Measurements from ENCODE around the gene CRHR1.
"Not testable (repeated sequence)": the region's sequence is repeated elsewhere in the genome, so short reads cannot be mapped to it uniquely, and the experiment has no call there.

Gene CRHR1

DNA sequence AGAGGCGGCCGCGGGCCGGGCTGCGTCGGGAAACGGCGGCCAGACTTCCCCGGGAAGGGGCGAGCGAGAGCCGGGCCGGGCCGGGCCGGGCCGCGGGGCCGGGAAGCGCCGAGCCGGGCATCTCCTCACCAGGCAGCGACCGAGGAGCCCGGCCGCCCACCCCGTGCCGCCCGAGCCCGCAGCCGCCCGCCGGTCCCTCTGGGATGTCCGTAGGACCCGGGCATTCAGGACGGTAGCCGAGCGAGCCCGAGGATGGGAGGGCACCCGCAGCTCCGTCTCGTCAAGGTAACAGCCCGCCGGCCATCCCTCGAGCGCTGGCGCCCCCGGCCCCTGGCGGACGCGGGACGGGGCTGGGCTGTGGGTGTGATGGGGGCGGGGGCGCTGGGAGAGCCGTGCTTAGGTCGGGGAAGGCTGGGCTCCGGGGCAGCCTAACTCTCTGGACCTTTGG is at the start of gene CRHR1:
CRHR1 (plus strand) TSS at position 28 of the 448 bp plus-strand sequence; CDS start at position 253, 225 bp downstream.
- Histone ChIP-seq H3K36me3 (ENCODE audit: insufficient read depth, low read depth, low read length) (no peaks in the 10 kb centered on the region), H3K27me3 (ENCODE audit: insufficient read depth, low read length) (peaks cover 81% of the 10 kb centered on the region), H3K4me3 (ENCODE audit: low read length) (peak within 1 kb of the TSS; percentile 80), H3K9ac (ENCODE audit: low read depth, low read length) (peak within 1 kb of the TSS; percentile 37; the same call in 1 of the 2 replicates), H3K27ac (ENCODE audit: low read length) (no peak within 1 kb of the TSS), H3K9me3 (ENCODE audit: insufficient read depth, low read depth, low read length) (no peaks in the 10 kb centered on the region; the same call in 1 of the 2 replicates), H3K4me1 (ENCODE audit: insufficient read depth, low read length) (peaks cover 5% of the 10 kb centered on the region; the same call in 1 of the 2 replicates)

DNA sequence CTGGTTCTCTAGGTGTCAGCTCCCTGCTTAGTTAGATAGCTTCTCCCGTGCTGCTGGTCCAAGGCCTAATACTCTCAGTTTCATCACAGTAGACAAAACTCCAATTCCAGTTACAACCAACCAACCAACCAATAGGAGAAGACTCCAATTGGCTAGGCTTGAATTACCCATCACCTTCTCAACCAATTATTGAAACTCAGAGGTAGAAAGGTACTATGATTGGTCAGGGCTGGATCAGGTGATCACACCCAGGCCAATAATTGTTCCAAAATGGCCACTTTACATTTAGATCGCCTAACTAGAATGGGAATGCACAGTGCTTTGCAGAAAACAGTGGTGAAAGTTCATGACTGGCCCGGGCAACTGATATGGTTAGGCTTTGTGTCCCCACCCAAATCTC is 49.5 kb upstream of the CRHR1 start:
- peaks cover 25% of the 10 kb centered on the region for H3K27me3 ChIP-seq (ENCODE audit: insufficient read depth, low read length)
- H3K4me1 ChIP-seq (ENCODE audit: insufficient read depth, low read length): no peaks in the 10 kb centered on the region

GRCh38 chr17:45735488-45735887 is 48.6 kb upstream of the CRHR1 start:
- H3K9ac ChIP-seq (ENCODE audit: low read depth, low read length): no peak overlapping the region
- H3K4me1 ChIP-seq (ENCODE audit: insufficient read depth, low read length): no peaks in the 10 kb centered on the region
- H3K9me3 ChIP-seq (ENCODE audit: insufficient read depth, low read depth, low read length): peaks cover 4% of the 10 kb centered on the region; the same call in 1 of the 2 replicates
- H3K27me3 ChIP-seq (ENCODE audit: insufficient read depth, low read length): peaks cover 25% of the 10 kb centered on the region
- H3K36me3 ChIP-seq (ENCODE audit: insufficient read depth, low read depth, low read length): no peaks in the 10 kb centered on the region
- H3K4me3 ChIP-seq (ENCODE audit: low read length): no peak overlapping the region
- no peak overlapping the region for H3K27ac ChIP-seq (ENCODE audit: low read length)

More for the DNA sequence above, 49.5 kb upstream of the CRHR1 start:
- H3K9ac ChIP-seq (ENCODE audit: low read depth, low read length): no peak overlapping the region
- no peak overlapping the region for H3K4me3 ChIP-seq (ENCODE audit: low read length)
- no peak overlapping the region for H3K27ac ChIP-seq (ENCODE audit: low read length)
- no peaks in the 10 kb centered on the region for H3K36me3 ChIP-seq (ENCODE audit: insufficient read depth, low read depth, low read length)
- H3K9me3 ChIP-seq (ENCODE audit: insufficient read depth, low read depth, low read length): peaks cover 4% of the 10 kb centered on the region; the same call in 1 of the 2 replicates

DNA sequence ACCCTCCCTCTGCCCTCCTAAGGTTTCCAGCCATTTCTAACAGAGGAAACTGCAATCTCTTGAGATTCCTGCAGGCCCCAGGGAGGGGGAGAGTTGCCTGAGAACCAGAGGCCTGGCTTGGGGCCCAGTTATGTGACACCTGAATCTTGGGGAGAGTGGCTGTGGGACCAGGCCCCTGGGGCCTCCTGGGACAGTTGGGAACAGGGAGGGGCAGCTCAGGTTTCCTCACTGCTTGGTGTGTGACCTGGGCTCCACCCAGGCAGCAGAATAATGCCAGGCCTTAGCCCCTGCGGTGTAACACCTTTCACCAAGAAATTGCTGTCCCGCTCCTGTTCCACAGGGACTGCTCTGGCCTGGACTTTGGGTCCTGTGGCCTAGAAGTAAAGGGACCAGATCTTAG is 44.3 kb upstream of the CRHR1 start:
- Histone ChIP-seq H3K4me1 (ENCODE audit: insufficient read depth, low read length) (no peaks in the 10 kb centered on the region), H3K27ac (ENCODE audit: low read length) (no peak overlapping the region), H3K9me3 (ENCODE audit: insufficient read depth, low read depth, low read length) (no peaks in the 10 kb centered on the region), H3K36me3 (ENCODE audit: insufficient read depth, low read depth, low read length) (no peaks in the 10 kb centered on the region), H3K4me3 (ENCODE audit: low read length) (no peak overlapping the region), H3K9ac (ENCODE audit: low read depth, low read length) (no peak overlapping the region), H3K27me3 (ENCODE audit: insufficient read depth, low read length) (peaks cover 62% of the 10 kb centered on the region)

DNA sequence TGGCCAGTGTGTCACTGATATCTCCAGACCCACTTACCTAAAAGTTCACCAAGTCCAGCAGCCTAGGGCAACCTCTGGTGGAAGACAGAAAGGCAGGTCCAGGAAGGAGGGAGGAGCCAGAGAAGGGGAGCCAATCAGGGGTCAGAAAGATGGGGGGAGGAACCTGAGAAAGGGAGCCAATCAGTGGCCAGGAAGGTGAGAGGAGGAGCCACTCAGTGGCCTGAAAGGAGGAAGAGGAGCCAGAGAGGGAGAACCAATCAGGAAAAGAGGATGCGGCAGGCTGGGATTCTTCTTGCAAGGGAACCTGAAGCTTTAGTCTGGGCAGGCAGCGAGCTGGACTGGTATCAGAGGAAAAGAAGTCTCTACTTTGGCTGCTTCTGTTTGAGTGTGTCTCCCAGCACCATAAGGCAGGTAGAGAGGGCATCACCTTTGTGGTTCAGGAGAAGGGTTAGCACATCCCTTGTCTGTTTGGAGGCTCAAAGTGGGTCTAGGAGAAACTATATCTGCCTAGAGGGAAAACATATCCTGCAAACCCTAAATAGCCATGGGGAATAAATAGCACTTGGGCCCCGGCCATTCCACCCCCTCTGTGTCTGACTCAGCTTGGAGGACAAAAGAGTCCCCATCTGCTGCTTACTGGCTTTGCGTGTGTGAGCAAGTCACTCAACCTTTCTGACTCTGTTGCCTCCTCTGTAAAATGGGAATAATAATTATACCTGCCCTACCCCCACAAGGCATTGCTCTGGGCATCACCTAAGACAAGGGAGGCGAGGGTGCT is 43.4 kb upstream of the CRHR1 start:
- Histone ChIP-seq H3K4me1 (ENCODE audit: insufficient read depth, low read length) (0 out of 2 replicates have a peak, but pooled peaks cover 3% of the 10 kb centered on the region), H3K9me3 (ENCODE audit: insufficient read depth, low read depth, low read length) (no peaks in the 10 kb centered on the region), H3K27me3 (ENCODE audit: insufficient read depth, low read length) (peaks cover 68% of the 10 kb centered on the region), H3K9ac (ENCODE audit: low read depth, low read length) (no peak overlapping the region), H3K36me3 (ENCODE audit: insufficient read depth, low read depth, low read length) (no peaks in the 10 kb centered on the region), H3K4me3 (ENCODE audit: low read length) (peak overlapping the region; percentile 55), H3K27ac (ENCODE audit: low read length) (no peak overlapping the region)

GRCh38 chr17:45742251-45742650 is 41.9 kb upstream of the CRHR1 start:
- Histone ChIP-seq H3K4me3 (ENCODE audit: low read length) (no peak overlapping the region), H3K9me3 (ENCODE audit: insufficient read depth, low read depth, low read length) (no peaks in the 10 kb centered on the region), H3K36me3 (ENCODE audit: insufficient read depth, low read depth, low read length) (no peaks in the 10 kb centered on the region), H3K9ac (ENCODE audit: low read depth, low read length) (no peak overlapping the region), H3K27me3 (ENCODE audit: insufficient read depth, low read length) (peaks cover 72% of the 10 kb centered on the region), H3K27ac (ENCODE audit: low read length) (no peak overlapping the region), H3K4me1 (ENCODE audit: insufficient read depth, low read length) (0 out of 2 replicates have a peak, but pooled peaks cover 6% of the 10 kb centered on the region)

DNA sequence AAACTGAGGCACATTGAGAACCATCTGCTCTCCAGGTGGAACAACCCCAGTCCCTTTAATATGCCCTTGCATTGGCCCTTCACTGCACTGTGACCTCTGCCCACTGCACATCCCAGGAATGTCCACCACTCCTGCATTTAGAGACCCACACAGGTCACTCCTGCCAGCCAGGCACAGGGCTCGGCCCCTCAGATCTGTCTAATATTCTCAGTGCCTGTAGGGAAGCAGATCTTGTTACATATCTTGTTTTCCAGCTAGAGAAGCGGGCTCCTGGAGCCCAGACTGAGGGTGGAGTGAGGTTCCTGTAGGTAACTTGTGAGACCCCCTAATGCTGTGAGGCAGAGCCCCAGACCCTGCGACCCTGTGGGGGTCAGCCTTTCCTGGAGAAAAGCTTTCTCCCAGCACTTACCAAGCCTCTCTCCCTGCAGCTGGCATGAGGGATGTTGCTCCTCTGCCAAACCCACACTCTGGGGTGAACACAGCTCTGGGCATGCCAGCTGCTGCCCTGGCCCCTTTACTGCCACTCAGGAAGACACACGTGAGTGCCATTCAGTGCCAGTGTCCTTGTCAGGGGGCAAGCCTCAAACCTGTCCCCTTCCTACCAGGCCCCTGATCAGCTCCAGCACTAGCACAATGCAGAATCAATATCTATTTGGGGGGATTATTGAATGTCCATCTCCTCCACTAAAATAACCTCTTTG is 40.3 kb upstream of the CRHR1 start:
- Histone ChIP-seq H3K4me3 (ENCODE audit: low read length) (no peak overlapping the region), H3K9ac (ENCODE audit: low read depth, low read length) (no peak overlapping the region), H3K36me3 (ENCODE audit: insufficient read depth, low read depth, low read length) (no peaks in the 10 kb centered on the region), H3K4me1 (ENCODE audit: insufficient read depth, low read length) (0 out of 2 replicates have a peak, but pooled peaks cover 6% of the 10 kb centered on the region), H3K9me3 (ENCODE audit: insufficient read depth, low read depth, low read length) (no peaks in the 10 kb centered on the region), H3K27ac (ENCODE audit: low read length) (no peak overlapping the region), H3K27me3 (ENCODE audit: insufficient read depth, low read length) (peaks cover 78% of the 10 kb centered on the region)

DNA sequence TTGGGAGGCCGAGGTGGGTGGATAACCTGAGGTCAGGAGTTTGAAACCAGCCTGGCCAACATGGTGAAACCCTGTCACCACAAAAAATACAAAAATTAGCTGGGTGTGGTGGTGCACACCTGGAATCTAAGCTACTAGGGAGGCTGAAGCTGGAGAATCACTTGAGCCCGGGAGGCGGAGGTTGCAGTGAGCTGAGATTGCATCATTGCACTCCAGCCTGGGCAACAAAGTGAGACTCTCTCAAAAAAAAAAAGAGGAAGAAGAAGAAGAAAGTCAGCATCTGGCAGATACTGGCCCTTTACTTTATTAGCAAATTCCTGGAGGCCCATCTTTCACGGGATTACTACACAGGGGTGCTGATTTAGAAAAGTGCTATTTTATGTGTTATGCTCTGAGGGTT is 39.3 kb upstream of the CRHR1 start:
- not testable (repeated sequence) for H3K9ac ChIP-seq (ENCODE audit: low read depth, low read length); H3K9me3 ChIP-seq (ENCODE audit: insufficient read depth, low read depth, low read length); H3K4me3 ChIP-seq (ENCODE audit: low read length); H3K36me3 ChIP-seq (ENCODE audit: insufficient read depth, low read depth, low read length); H3K4me1 ChIP-seq (ENCODE audit: insufficient read depth, low read length); H3K27ac ChIP-seq (ENCODE audit: low read length)
- peaks cover 88% of the 10 kb centered on the region for H3K27me3 ChIP-seq (ENCODE audit: insufficient read depth, low read length)

DNA sequence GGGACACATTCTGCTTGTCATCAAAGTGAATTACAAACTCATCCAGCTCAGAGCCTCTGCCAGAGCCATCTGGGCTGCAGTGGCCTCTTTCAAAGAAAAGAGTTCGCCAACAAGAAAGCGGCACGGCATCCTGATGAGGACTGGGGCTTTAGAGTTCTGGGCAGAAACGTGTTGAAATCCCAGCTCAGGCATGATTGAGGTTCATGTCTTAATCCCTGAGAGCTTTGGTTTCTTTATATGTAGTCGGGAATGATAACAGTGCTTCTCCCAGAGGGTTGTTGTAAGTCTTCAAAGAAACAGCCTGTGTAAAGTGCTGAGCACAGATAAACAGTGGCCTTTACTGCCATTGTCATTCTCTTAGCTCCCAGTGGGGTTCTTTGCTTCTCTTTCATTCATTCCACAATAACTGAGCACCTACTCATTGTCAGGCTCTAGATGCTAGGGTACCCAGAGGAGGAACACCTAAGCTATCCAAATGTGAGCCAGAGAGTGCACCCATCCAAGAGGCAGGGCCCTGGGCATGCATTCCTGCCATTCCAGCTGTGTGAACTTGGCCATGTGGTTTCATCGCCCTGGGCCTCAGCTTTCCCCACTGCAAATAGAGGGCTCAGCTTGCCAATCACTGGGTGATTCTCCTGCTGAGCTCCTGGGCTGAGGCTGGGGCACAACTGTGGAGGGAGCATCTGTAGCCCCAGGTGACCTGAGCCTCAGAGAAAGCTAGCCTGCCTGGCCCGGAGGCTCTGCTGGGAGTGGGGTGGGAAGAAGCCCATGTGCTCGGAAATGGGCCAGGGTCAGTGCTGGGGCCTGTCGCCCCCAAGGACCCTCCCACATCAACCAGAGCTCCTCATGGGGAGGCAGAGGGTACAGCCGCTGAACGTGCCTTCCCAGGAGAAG is 38.3 kb upstream of the CRHR1 start:
- Histone ChIP-seq H3K9ac (ENCODE audit: low read depth, low read length) (no peak overlapping the region; the same call in 1 of the 2 replicates), H3K27me3 (ENCODE audit: insufficient read depth, low read length) (peaks cover 98% of the 10 kb centered on the region), H3K27ac (ENCODE audit: low read length) (no peak overlapping the region)

DNA sequence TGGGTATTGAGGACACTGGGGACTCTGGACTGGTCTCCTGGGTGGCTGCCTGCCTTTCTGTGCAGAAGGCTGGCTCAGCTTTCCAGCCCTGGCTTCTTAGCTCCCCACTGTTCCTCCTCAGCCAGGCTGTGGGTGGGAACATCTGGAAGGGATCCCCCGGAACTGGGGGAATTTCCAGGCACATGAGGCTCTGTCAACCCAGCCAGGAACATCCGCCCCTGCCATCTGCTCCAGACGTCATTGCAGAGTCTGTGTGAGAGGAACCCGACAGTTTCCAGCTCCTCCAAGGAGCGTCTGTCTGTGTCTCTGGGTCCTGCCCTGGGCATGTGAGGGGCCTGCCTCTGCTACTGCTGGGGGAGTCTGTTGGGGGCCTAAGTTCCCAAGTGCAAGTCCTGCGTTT is 36.2 kb upstream of the CRHR1 start:
- Histone ChIP-seq H3K4me1 (ENCODE audit: insufficient read depth, low read length) (0 out of 2 replicates have a peak, but pooled peaks cover 6% of the 10 kb centered on the region), H3K4me3 (ENCODE audit: low read length) (no peak overlapping the region), H3K9ac (ENCODE audit: low read depth, low read length) (no peak overlapping the region), H3K27me3 (ENCODE audit: insufficient read depth, low read length) (peaks cover 95% of the 10 kb centered on the region), H3K9me3 (ENCODE audit: insufficient read depth, low read depth, low read length) (no peaks in the 10 kb centered on the region), H3K36me3 (ENCODE audit: insufficient read depth, low read depth, low read length) (no peaks in the 10 kb centered on the region), H3K27ac (ENCODE audit: low read length) (no peak overlapping the region)

More for the DNA sequence above, 38.3 kb upstream of the CRHR1 start:
- Histone ChIP-seq H3K36me3 (ENCODE audit: insufficient read depth, low read depth, low read length) (no peaks in the 10 kb centered on the region), H3K4me1 (ENCODE audit: insufficient read depth, low read length) (0 out of 2 replicates have a peak, but pooled peaks cover 6% of the 10 kb centered on the region), H3K9me3 (ENCODE audit: insufficient read depth, low read depth, low read length) (no peaks in the 10 kb centered on the region), H3K4me3 (ENCODE audit: low read length) (no peak overlapping the region)

DNA sequence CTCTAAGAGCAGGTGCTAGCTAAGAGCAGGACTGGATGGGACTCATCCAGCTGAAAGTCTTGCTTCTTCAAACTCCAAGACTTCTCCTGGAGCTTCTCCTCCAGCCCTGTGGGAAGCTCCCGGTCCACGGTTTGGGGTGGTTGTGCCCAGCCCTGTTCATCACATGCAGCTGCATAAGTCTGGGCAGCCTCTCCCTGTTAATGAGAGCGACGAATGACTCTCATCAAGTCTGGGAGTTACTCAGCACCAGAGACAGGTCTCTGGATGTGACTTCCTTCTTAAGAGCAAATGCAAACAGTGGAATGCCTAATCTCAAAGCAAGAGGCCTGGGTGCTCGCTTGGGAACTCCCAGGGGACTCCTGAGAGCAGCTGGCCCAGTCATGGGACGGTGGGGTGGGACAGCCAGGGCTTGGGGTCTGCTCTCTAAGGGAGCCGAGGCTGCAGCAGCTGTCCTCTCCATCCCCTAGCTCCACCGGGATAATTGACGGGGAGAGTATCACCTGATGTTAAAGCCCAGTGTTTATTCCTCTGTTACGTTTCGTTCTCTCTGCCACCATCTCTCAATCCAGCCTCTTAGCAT is 35.3 kb upstream of the CRHR1 start:
- Histone ChIP-seq H3K4me3 (ENCODE audit: low read length) (no peak overlapping the region), H3K4me1 (ENCODE audit: insufficient read depth, low read length) (0 out of 2 replicates have a peak, but pooled peaks cover 6% of the 10 kb centered on the region), H3K9ac (ENCODE audit: low read depth, low read length) (no peak overlapping the region), H3K36me3 (ENCODE audit: insufficient read depth, low read depth, low read length) (no peaks in the 10 kb centered on the region), H3K27me3 (ENCODE audit: insufficient read depth, low read length) (peaks cover 86% of the 10 kb centered on the region), H3K9me3 (ENCODE audit: insufficient read depth, low read depth, low read length) (no peaks in the 10 kb centered on the region), H3K27ac (ENCODE audit: low read length) (no peak overlapping the region)

All from iPS-20b (cell line).